OCI-LY7 (cell line): ENCODE data around the gene PRPF40A. TPM values are rescaled to one million over a fixed set of nuclear protein-coding genes. Genes with fewer than 3 reads are reported as not detected.
"Not testable (repeated sequence)": the region's sequence is repeated elsewhere in the genome, so short reads cannot be mapped to it uniquely, and the experiment has no call there.

Experiments
- BruUV-seq: library from RNA; stranded (reverse); fragments of 400-500 nt; replicated peaks from 2 replicates; lab custom pipeline; 2021; lab: Mats Ljungman, UMichigan
- CTCF ChIA-PET: fragments of 300-600 bp; sonication (Branson Sonifier 250); formaldehyde crosslinking; loops from one replicate; lab custom pipeline; 2022; ENCODE audit warnings: antibody characterized with exemption; ENCODE audit not compliant: unreplicated experiment; lab: Charles Lee
- POLR2A ChIA-PET: fragments of 300-600 bp; sonication (Branson Sonifier 250); formaldehyde crosslinking; loops from one replicate; lab custom pipeline; 2022; ENCODE audit warnings: antibody characterized with exemption; lab: Charles Lee
- DNase-seq: peaks from one replicate; pipeline ENCODE4 v3.0.0-alpha.2; 2015; ENCODE audit warnings: low spot score
- H2AFZ ChIP-seq: fragments of 200-600 bp; sonication (generic), shearing (Covaris generic); 2 replicates; pipeline ENCODE4 v1.6.1; 2014; ENCODE audit warnings: mild to moderate bottlenecking, antibody characterized with exemption, low read length, moderate library complexity
- H3K27ac ChIP-seq: fragments of 200-600 bp; sonication (generic); 2 replicates; pipeline ENCODE4 v1.5.1; 2014; ENCODE audit warnings: mixed run types, low read depth, mild to moderate bottlenecking, moderate library complexity, low read length, inconsistent platforms; ENCODE audit not compliant: poor library complexity, severe bottlenecking
- H3K36me3 ChIP-seq: fragments of 200-600 bp; sonication (generic); 2 replicates; pipeline ENCODE4 v1.6.1; 2014; ENCODE audit warnings: mild to moderate bottlenecking, antibody characterized with exemption, low read length, moderate library complexity, mixed read lengths; ENCODE audit not compliant: insufficient read depth
- H3K4me1 ChIP-seq: fragments of 200-600 bp; sonication (generic); 2 replicates; pipeline ENCODE4 v1.5.1; 2014; ENCODE audit warnings: mild to moderate bottlenecking, low read length; ENCODE audit not compliant: insufficient read depth, poor library complexity, severe bottlenecking
- H3K4me2 ChIP-seq: fragments of 200-600 bp; sonication (generic); 2 replicates; pipeline ENCODE4 v1.6.1; 2014; ENCODE audit warnings: mild to moderate bottlenecking, low read length
- H3K4me3 ChIP-seq: fragments of 200-600 bp; sonication (generic); 2 replicates; pipeline ENCODE4 v1.5.1; 2014; ENCODE audit warnings: mild to moderate bottlenecking, low read depth, low read length; ENCODE audit not compliant: poor library complexity, severe bottlenecking
- H3K79me2 ChIP-seq: fragments of 200-600 bp; sonication (generic); 2 replicates; pipeline ENCODE4 v1.6.1; 2016; ENCODE audit warnings: low read depth, mild to moderate bottlenecking, low read length, moderate library complexity, mixed read lengths; ENCODE audit not compliant: insufficient read depth
- H3K9me2 ChIP-seq: fragments of 200-600 bp; sonication (generic); 2 replicates; pipeline ENCODE4 v1.6.1; 2016; ENCODE audit warnings: mild to moderate bottlenecking, low read length, mixed read lengths; ENCODE audit not compliant: insufficient read depth
- H3K9me3 ChIP-seq: fragments of 200-600 bp; sonication (generic); 2 replicates; pipeline ENCODE4 v1.6.1; 2014; ENCODE audit warnings: mild to moderate bottlenecking, mixed run types, low read length, mixed read lengths
- H4K20me1 ChIP-seq: fragments of 200-600 bp; sonication (generic); 2 replicates; pipeline ENCODE4 v1.6.1; 2014; ENCODE audit warnings: mild to moderate bottlenecking, antibody characterized with exemption, low read length, moderate library complexity, mixed read lengths; ENCODE audit not compliant: insufficient read depth
- CTCF ChIP-seq: fragments of 200-600 bp; sonication (generic); conservative IDR thresholded peaks from 2 replicates; pipeline ENCODE4 v1.5.1; 2014; ENCODE audit warnings: mild to moderate bottlenecking, antibody characterized with exemption, low read length, moderate library complexity, mixed read lengths
- EZH2phosphoT487 ChIP-seq: fragments of 200-600 bp; sonication (generic); IDR thresholded peaks from 2 replicates; pipeline ENCODE4 v1.6.1; 2018; ENCODE audit warnings: low read depth, borderline replicate concordance, mild to moderate bottlenecking, mixed run types, antibody characterized with exemption, low read length, moderate library complexity, mixed read lengths
- intact Hi-C: fragments of 100-400 bp; cut with micrococcal nuclease; formaldehyde crosslinking; loops from one replicate; pipeline ENCODE4 v1.10.0; 2022; ENCODE audit not compliant: unreplicated experiment
- total RNA-seq, 2 experiments: library from RNA; depleted of rRNA in 1 of 2; stranded (reverse); fragments of >200 nt in 1 of 2; shearing (Covaris generic) in 1 of 2; gene quantifications; 2 replicates each; pipeline ENCODE4 v1.2.3, GENCODE V29; 2014 to 2022

Gene PRPF40A
- total RNA-seq, 2 experiments from 2014 or later, result 156 to 177 TPM

- Histone ChIP-seq H3K9me3 (no peaks in the 10 kb centered on the region; the same call in 1 of the 2 replicates), H3K4me2 (no peak overlapping the region), H3K36me3 (peaks cover 58% of the 10 kb centered on the region), H4K20me1 (no peaks in the 10 kb centered on the region), H2AFZ (no peak overlapping the region), H3K79me2 (no peaks in the 10 kb centered on the region), H3K27ac (no peak overlapping the region), H3K4me3 (no peak overlapping the region), H3K9me2 (no peaks in the 10 kb centered on the region), H3K4me1 (peaks cover 10% of the 10 kb centered on the region)
- DNase-seq, result no peak
- TF ChIP-seq CTCF, result no peak
- TF ChIP-seq EZH2phosphoT487, result no peak
- POLR2A ChIA-PET, result no interaction called here
- intact Hi-C loops, result no loop called here
- CTCF ChIA-PET, result no interaction called here
- BruUV-seq, result no TSS peak
These were observed 46.4 kb upstream of the PRPF40A start for GRCh38 chr2:152763651-152764050.

GRCh38 chr2:152763208-152763607 lies 45.9 kb upstream of the PRPF40A start:
- intact Hi-C loops, H3K27ac ChIP-seq, POLR2A ChIA-PET, H3K4me3 ChIP-seq, H3K9me3 ChIP-seq, H3K9me2 ChIP-seq, H2AFZ ChIP-seq, BruUV-seq, H3K4me2 ChIP-seq, H3K79me2 ChIP-seq, CTCF ChIA-PET, H4K20me1 ChIP-seq, DNase-seq: not testable (repeated sequence)
- Histone ChIP-seq H3K4me1 (peaks cover 10% of the 10 kb centered on the region), H3K36me3 (peaks cover 63% of the 10 kb centered on the region)

- Histone ChIP-seq H3K9me3 (no peaks in the 10 kb centered on the region; the same call in 1 of the 2 replicates), H3K9me2 (no peaks in the 10 kb centered on the region), H3K79me2 (no peaks in the 10 kb centered on the region), H3K36me3 (peaks cover 72% of the 10 kb centered on the region), H2AFZ (no peak overlapping the region), H3K4me1 (peaks cover 10% of the 10 kb centered on the region), H3K4me2 (no peak overlapping the region), H4K20me1 (no peaks in the 10 kb centered on the region), H3K27ac (no peak overlapping the region), H3K4me3 (no peak overlapping the region)
- no TSS peak for BruUV-seq
- TF ChIP-seq CTCF (no peak), EZH2phosphoT487 (no peak)
- ChIA-PET CTCF (no interaction called here), POLR2A (interaction anchor here (0.6 kb wide), 1 partner anchor 693 kb away, joined by 3 read pairs; no protein-coding TSS in a partner anchor)
- no peak for DNase-seq
- intact Hi-C loops, result no loop called here
These were observed 44.9 kb upstream of the PRPF40A start for GRCh38 chr2:152762202-152762601.
